ENCODE results near the gene TYROBP. TPM values are rescaled to one million over a fixed set of nuclear protein-coding genes. Genes with fewer than 3 reads are reported as not detected.

Gene TYROBP
- total and polyA plus RNA-seq, 7 donors, result 71.5 to 211 (median 125) TPM

DNA sequence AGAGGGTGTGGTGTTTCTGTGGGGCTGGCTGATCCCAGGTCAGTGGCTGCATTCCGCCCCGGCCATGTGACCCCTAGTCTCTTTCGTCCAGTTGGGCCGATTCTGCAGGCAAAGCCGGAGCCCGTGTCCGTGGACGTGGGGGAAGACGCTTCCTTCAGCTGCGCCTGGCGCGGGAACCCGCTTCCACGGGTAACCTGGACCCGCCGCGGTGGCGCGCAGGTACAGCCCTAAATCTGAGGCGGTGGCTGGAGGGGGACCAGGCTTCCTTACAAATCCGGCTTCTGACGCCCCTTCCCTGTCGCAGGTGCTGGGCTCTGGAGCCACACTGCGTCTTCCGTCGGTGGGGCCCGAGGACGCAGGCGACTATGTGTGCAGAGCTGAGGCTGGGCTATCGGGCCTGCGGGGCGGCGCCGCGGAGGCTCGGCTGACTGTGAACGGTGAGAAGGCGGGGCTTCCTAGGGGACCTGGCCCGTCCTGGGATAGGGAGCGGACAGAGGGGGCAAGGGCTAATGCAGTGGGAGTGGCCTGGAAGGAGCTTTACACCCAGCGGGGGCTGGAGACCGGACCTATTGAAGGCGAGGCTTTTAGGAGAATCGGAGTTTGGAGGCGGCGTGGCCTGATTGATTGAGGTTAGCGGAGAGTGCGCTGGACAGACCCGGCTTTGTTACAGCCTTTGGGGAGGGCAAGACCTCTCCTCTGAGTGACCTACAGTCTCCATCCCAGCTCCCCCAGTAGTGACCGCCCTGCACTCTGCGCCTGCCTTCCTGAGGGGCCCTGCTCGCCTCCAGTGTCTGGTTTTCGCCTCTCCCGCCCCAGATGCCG is 47.1 kb downstream of the TYROBP start:
- peaks cover 0 to 13% (median 13%) of the 10 kb centered on the region in 4 donors for H3K4me1 ChIP-seq
- no peak overlapping the region for H3K4me3 ChIP-seq
- H3K27me3 ChIP-seq, result peaks cover 11 to 81% (median 46%) of the 10 kb centered on the region in 3 donors
- no peak overlapping the region for H3K27ac ChIP-seq
- no peak for TF ChIP-seq POLR2AphosphoS5 (IDR thresholded peaks at IDR 0.05)
- no peaks in the 10 kb centered on the region for H3K36me3 ChIP-seq
- intact Hi-C loops (cut with DNase I), result no loop called here
- H3K9me3 ChIP-seq, result no peaks in the 10 kb centered on the region
- no peak for DNase-seq
- 11 to 12% methylated on average over 55 of the region's 55 CpGs for WGBS, 2 donors

DNA sequence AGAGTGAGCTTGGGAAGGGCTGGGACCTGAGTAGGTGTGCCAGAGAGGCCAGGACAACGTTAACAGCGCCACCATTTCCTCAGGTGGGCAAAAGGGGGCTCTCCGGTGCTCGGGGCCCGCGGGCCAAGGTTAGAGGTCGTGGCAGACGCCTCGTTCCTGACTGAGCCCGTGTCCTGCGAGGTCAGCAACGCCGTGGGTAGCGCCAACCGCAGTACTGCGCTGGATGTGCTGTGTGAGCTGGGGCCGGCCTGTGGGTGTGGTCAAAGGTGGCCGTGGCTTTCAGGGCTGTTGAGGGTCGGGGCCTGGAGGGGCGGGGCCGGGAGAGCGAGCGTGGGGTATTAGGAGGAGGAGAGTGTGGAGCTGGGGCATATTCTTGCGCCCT is 47.7 kb downstream of the TYROBP start:
- Histone ChIP-seq H3K9me3 (no peaks in the 10 kb centered on the region), H3K36me3 (no peaks in the 10 kb centered on the region), H3K27ac (no peak overlapping the region), H3K4me3 (no peak overlapping the region), H3K27me3 (peaks cover 13 to 82% (median 51%) of the 10 kb centered on the region in 3 donors), H3K4me1 (peaks cover 0 to 17% (median 14%) of the 10 kb centered on the region in 4 donors)
- TF ChIP-seq EP300 (IDR thresholded peaks at IDR 0.05), result no peak
- TF ChIP-seq POLR2A (IDR thresholded peaks at IDR 0.05), result no peak
- no peak for TF ChIP-seq POLR2AphosphoS5 (IDR thresholded peaks at IDR 0.05)
- TF ChIP-seq, protein P1, sequence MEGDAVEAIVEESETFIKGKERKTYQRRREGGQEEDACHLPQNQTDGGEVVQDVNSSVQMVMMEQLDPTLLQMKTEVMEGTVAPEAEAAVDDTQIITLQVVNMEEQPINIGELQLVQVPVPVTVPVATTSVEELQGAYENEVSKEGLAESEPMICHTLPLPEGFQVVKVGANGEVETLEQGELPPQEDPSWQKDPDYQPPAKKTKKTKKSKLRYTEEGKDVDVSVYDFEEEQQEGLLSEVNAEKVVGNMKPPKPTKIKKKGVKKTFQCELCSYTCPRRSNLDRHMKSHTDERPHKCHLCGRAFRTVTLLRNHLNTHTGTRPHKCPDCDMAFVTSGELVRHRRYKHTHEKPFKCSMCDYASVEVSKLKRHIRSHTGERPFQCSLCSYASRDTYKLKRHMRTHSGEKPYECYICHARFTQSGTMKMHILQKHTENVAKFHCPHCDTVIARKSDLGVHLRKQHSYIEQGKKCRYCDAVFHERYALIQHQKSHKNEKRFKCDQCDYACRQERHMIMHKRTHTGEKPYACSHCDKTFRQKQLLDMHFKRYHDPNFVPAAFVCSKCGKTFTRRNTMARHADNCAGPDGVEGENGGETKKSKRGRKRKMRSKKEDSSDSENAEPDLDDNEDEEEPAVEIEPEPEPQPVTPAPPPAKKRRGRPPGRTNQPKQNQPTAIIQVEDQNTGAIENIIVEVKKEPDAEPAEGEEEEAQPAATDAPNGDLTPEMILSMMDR (IDR thresholded peaks at IDR 0.05), result no peak
- WGBS, 2 donors, result 16 to 19% methylated on average over 24 of the region's 24 CpGs
- intact Hi-C loops (cut with DNase I), result no loop called here
- no peak for DNase-seq

DNA sequence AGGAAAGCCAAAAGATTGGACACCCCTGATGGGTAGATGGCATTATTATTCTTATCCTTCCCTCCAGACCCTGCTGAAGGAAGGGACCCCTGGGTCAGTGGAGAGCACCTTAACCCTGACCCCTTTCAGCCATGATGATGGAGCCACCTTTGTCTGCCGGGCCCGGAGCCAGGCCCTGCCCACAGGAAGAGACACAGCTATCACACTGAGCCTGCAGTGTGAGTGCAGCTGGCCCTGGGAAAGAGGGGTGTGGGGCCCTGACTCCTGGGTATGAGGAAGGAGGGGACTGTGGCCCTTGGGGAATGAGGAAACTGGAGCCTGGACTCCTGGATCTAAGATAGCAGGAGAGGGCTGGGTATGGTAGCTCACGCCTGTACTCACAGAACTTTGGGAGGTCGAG is 48.7 kb downstream of the TYROBP start:
- 27 to 69% methylated on average over 4 of the region's 4 CpGs for WGBS, 2 donors
- H3K36me3 ChIP-seq, result no peaks in the 10 kb centered on the region
- intact Hi-C loops (cut with DNase I), result no loop called here

DNA sequence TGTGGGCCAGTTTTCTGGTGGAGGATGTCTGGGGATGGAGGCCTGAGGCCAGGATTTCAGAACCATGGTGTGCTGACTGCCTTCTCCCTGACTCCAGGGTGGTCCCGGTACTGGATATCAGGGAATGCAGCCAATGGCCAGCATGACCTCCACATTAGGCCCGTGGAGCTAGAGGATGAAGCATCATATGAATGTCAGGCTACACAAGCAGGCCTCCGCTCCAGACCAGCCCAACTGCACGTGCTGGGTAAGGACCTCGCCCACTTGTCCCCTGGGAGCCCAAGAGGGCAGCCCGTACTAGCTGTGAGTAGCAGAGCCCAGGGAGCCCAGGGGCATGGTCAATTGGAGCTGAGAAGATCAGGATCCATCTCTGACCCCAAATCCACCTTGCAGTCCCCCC is 49.8 kb downstream of the TYROBP start:
- Histone ChIP-seq H3K27me3 (peaks cover 13 to 96% (median 67%) of the 10 kb centered on the region in 3 donors), H3K36me3 (no peaks in the 10 kb centered on the region)
- intact Hi-C loops (cut with DNase I), result no loop called here

More for the DNA sequence above, 48.7 kb downstream of the TYROBP start:
- no peak overlapping the region for H3K27ac ChIP-seq
- H3K4me1 ChIP-seq, result peaks cover 0 to 17% (median 14%) of the 10 kb centered on the region in 4 donors
- DNase-seq, result no peak
- TF ChIP-seq EP300 (IDR thresholded peaks at IDR 0.05) (no peak), POLR2AphosphoS5 (IDR thresholded peaks at IDR 0.05) (no peak), POLR2A (IDR thresholded peaks at IDR 0.05) (no peak)
- TF ChIP-seq, protein P1 (IDR thresholded peaks at IDR 0.05), result no peak
- no peaks in the 10 kb centered on the region for H3K9me3 ChIP-seq
- H3K27me3 ChIP-seq, result peaks cover 13 to 86% (median 61%) of the 10 kb centered on the region in 3 donors
- H3K4me3 ChIP-seq, result no peak overlapping the region

More for the DNA sequence above, 49.8 kb downstream of the TYROBP start:
- no peak for DNase-seq
- WGBS, 2 donors, result 84 to 86% methylated on average over 6 of the region's 6 CpGs
- H3K27ac ChIP-seq, result no peak overlapping the region
- H3K4me3 ChIP-seq, result no peak overlapping the region
- H3K4me1 ChIP-seq, result peaks cover 0 to 17% (median 14%) of the 10 kb centered on the region in 4 donors
- H3K9me3 ChIP-seq, result no peaks in the 10 kb centered on the region
- TF ChIP-seq, protein P1 (IDR thresholded peaks at IDR 0.05), result no peak
- TF ChIP-seq EP300 (IDR thresholded peaks at IDR 0.05) (no peak), POLR2A (IDR thresholded peaks at IDR 0.05) (no peak), POLR2AphosphoS5 (IDR thresholded peaks at IDR 0.05) (no peak)
